Osteocyte (in vitro differentiated cells): ENCODE data around the gene TPRG1L. TPM values are rescaled to one million over a fixed set of nuclear protein-coding genes. Genes with fewer than 3 reads are reported as not detected.

ENCODE experiments used
- DNase-seq: peaks from one replicate; pipeline ENCODE4 v3.0.0; 2021; ENCODE audit warnings: mixed read lengths; ENCODE audit not compliant: unreplicated experiment; ENCODE audit errors: extremely low spot score
- H3K27ac Mint-ChIP-seq: one replicate; pipeline ENCODE4 v1.8.0; 2021; ENCODE audit warnings: mild to moderate bottlenecking, mixed read lengths; ENCODE audit not compliant: unreplicated experiment
- H3K27me3 Mint-ChIP-seq: one replicate; pipeline ENCODE4 v1.8.0; 2021; ENCODE audit warnings: mixed read lengths; ENCODE audit not compliant: unreplicated experiment
- H3K36me3 Mint-ChIP-seq: one replicate; pipeline ENCODE4 v1.8.0; 2021; ENCODE audit warnings: mixed read lengths; ENCODE audit not compliant: unreplicated experiment
- H3K4me1 Mint-ChIP-seq: one replicate; pipeline ENCODE4 v1.8.0; 2021; ENCODE audit warnings: mixed read lengths; ENCODE audit not compliant: unreplicated experiment
- H3K4me3 Mint-ChIP-seq: one replicate; pipeline ENCODE4 v1.8.0; 2021; ENCODE audit warnings: mild to moderate bottlenecking, moderate library complexity, mixed read lengths; ENCODE audit not compliant: unreplicated experiment
- H3K9me3 Mint-ChIP-seq: one replicate; pipeline ENCODE4 v1.8.0; 2021; ENCODE audit warnings: mixed read lengths; ENCODE audit not compliant: unreplicated experiment
- total RNA-seq: library from RNA; stranded (reverse); gene quantifications from 2 replicates; pipeline ENCODE4 v1.2.1, GENCODE V29; 2021
- TF ChIP-seq, protein P1 (sequence below): fragments of 200-600 bp; sonication (generic); IDR thresholded peaks from 2 replicates; pipeline ENCODE4 v1.5.0; 2021; ENCODE audit warnings: antibody characterized with exemption, mild to moderate bottlenecking, moderate library complexity

The TPRG1L gene
- total RNA-seq, 1 donor from 2014 or later = 49.1 TPM

DNA sequence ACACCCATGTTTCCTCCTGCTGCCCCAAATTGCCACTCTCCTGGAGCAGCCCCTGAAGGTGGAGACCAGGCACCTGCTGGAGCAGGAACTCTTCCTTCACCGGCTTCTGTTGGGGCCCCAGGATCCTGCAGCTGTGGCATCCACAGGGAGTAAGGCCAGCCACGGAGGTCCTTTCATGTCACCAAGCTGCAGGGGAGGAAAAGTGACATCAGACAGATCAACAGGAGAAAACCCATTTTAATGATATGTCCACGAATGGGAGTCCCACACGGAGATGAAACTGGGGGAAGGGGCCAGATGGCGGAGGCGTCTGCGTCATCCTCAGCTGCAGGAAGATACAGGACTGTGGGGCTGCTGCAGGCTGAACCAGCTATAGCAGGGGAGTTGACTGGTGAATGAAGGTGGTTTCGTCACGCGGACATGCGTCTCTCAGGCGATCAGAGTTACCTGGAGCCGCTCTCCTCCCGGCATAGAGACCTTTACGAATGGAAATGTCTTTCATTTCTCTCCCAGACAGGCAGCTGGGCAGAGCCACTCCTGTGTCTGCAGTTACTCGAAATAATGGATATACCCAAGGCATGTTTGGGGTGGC, 37.4 kb downstream of the TPRG1L start:
- no peak for DNase-seq
- TF ChIP-seq, protein P1, sequence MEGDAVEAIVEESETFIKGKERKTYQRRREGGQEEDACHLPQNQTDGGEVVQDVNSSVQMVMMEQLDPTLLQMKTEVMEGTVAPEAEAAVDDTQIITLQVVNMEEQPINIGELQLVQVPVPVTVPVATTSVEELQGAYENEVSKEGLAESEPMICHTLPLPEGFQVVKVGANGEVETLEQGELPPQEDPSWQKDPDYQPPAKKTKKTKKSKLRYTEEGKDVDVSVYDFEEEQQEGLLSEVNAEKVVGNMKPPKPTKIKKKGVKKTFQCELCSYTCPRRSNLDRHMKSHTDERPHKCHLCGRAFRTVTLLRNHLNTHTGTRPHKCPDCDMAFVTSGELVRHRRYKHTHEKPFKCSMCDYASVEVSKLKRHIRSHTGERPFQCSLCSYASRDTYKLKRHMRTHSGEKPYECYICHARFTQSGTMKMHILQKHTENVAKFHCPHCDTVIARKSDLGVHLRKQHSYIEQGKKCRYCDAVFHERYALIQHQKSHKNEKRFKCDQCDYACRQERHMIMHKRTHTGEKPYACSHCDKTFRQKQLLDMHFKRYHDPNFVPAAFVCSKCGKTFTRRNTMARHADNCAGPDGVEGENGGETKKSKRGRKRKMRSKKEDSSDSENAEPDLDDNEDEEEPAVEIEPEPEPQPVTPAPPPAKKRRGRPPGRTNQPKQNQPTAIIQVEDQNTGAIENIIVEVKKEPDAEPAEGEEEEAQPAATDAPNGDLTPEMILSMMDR = no peak
- Mint-ChIP-seq H3K4me1 (no peaks in the 10 kb centered on the region), H3K36me3 (no peaks in the 10 kb centered on the region), H3K27me3 (peaks cover 35% of the 10 kb centered on the region), H3K27ac (no peak overlapping the region), H3K4me3 (no peak overlapping the region), H3K9me3 (no peaks in the 10 kb centered on the region)

DNA sequence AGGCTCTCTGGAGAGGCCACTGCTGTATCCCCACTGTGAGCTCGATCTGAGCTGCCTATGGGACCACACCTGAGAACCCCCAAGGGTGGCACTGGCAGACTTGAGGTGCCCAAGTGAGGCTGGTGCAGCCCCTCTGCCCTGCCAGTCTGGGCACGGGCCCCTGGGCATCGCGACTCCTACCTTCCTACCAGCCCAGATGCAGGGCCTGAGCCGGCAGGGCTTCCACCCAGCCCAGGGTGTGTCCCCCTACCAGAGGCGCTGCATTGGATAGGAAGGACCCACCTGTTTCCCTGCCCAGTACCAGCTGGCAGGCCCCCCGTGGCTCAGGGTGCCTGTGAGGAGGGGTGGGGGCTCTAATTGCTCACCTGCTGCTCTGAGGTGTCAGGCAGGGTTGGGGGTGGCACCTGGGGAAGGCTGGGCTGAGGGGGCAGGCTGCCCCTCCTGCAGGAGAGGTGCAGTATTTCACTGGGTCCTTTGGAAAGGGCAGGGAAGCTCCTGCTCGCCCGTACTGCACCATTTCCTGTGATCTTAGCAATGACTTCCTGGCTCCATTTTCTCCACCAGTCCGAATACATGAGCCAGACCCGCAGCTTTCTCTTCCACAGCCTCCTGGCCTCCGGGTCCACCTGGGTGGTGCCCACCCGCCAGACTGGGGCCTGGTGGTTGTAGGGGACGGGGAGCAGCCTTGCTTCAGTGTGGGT, 39.3 kb downstream of the TPRG1L start:
- no peak overlapping the region for H3K4me3 Mint-ChIP-seq
- H3K36me3 Mint-ChIP-seq = no peaks in the 10 kb centered on the region
- no peaks in the 10 kb centered on the region for H3K4me1 Mint-ChIP-seq
- H3K9me3 Mint-ChIP-seq = no peaks in the 10 kb centered on the region
- no peak for DNase-seq
- H3K27ac Mint-ChIP-seq = no peak overlapping the region
- peaks cover 20% of the 10 kb centered on the region for H3K27me3 Mint-ChIP-seq
- TF ChIP-seq, protein P1 = no peak

DNA sequence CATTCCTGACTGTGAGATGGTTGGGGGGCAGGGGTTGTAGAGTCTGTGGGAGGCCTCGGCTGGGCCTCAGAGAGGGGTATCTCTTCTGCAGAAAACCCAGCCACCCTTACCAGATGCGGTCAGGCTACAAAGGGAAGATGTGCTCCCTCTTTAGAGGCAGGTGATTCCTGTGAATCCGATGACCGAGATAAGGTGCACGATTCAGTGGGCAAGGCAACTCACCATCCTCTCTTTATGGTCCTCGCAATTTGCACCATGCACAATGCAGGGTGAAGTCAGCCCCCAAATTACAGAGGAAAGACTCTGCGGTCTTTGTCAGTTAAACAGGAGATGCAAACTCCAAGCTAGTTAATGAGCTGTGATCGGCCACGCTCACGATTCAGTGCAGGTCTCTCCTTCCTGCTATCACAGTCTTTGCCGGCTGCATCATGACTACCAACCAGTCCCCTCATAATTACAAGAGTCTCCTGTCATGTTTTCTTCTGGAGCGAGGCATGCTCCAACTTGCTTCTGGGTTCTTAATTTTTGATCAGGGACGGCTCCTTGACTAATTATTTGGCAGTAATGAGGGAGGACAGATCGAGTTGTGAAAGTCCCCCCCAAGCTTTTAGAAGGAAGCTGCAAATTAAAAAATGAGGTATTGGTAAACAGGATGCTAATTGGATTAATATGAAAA, 40.0 kb downstream of the TPRG1L start:
- no peak overlapping the region for H3K27ac Mint-ChIP-seq
- DNase-seq = no peak
- peaks cover 17% of the 10 kb centered on the region for H3K27me3 Mint-ChIP-seq
- TF ChIP-seq, protein P1 = no peak
- no peaks in the 10 kb centered on the region for H3K9me3 Mint-ChIP-seq
- no peak overlapping the region for H3K4me3 Mint-ChIP-seq
- no peaks in the 10 kb centered on the region for H3K4me1 Mint-ChIP-seq
- no peaks in the 10 kb centered on the region for H3K36me3 Mint-ChIP-seq

DNA sequence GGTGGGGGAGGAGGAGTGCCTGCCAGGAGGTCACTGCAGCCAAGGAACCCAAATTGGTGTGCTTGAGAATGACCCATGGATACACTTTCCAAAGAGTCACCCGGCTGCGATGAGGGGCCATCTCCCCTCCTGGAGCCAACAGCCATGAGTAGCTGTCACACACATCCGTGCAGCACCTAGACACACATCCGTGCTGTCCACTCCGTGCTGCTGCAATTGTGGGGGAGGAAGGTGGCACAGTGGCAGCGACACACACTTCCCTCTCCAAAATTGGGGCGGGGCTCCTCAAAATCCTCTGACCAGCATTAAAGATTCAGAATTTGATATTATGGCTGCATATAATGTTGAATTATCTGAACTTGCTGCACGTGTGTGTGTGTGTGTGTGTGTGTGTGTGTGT, 43.3 kb downstream of the TPRG1L start:
- no peak overlapping the region for H3K4me3 Mint-ChIP-seq
- H3K27me3 Mint-ChIP-seq = peaks cover 1% of the 10 kb centered on the region
- no peak for DNase-seq
- no peaks in the 10 kb centered on the region for H3K9me3 Mint-ChIP-seq
- no peaks in the 10 kb centered on the region for H3K36me3 Mint-ChIP-seq
- TF ChIP-seq, protein P1 = no peak
- H3K27ac Mint-ChIP-seq = no peak overlapping the region
- H3K4me1 Mint-ChIP-seq = peaks cover 12% of the 10 kb centered on the region
